ENCODE results near the gene SLC24A3.

SLC24A3 gene

DNA sequence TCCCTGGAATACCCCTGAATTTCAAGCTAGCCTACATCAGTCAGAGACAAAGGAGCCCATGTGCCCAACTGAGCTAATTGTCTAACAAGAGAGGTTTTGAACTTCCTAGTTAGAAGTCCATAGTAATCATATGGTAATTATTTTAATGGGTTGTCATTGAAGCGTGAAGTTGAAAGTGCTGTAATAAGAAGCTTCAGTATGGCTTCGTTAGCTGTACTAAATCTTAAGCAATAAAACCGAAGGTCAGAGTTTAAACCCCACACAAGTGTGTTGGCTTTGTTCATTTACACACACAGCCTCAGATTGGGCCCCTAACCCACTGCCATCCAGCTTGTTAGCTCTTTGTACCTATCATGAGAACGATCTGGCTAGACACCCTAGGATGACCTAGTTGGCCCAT, 350.0 kb downstream of the SLC24A3 start:
- no peak for DNase-seq

DNA sequence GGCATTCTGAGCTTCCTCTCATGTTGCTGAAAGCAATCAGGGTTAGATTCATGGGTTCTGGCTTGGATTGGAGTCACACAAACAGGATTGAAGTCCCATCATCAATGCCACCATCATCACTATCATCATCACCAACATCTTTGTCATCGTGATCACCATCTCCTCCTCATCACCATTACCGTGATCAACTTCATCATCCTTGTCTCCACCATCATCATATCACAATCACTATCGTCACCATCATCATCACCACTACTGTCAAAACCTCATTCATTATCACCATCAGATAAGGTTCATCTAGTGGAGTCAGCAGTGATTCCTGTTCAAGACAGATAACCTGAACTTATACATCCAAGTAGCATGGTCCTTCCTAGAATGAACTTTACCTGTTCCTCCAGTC, 351.8 kb downstream of the SLC24A3 start:
- DNase-seq = no peak

DNA sequence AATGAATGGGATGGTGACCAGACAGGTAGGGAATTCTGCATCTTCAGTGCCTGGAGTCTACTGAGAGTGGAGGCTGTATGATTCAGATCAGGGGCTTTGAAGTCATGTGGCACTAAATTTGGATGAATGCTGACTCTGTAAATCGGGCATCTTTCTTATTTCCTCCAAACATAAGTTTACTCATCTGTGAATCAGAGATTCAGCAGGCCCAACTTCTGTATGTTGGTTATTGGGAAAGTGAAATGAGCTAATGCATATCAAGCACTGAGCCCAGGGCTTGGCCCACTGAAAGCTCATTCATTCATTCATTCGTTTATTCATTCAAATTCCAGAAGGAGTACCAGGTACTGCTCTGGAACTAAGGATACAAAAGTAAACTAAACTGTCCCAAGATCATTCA, 353.3 kb downstream of the SLC24A3 start:
- DNase-seq = no peak

DNA sequence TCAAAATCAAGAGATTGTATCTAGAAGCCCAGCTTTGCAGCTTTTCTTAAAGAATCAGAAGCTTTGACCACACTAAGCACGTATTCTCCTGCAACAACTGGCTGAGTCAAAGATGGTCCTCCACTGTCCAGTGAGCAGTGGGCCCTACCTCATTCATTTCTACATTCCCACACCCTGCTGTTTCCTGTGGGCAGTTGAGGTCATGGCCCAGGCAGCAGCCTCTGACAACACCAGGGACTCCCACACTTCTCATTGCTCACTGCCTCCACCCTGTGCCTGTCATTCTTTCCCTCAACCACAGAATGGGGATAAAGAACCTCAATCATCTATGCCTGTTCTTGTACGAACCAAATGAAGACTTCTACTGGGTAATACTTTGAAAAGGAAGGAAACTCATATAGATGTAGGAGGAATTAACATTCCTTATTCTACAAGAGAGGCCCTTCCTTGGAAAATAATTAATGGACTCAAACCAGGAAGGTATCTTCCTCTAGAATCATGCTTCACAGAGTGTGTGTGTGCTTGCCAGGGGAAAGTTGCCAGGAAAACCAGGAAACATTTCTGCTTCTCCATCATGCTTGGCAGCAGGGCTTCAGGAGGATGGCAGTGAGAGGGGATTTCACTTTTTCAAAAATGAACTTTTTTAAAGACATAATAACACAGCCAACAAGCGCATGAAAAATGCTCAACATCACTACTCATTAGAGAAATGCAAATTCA, 353.9 kb downstream of the SLC24A3 start:
- no peak for DNase-seq

DNA sequence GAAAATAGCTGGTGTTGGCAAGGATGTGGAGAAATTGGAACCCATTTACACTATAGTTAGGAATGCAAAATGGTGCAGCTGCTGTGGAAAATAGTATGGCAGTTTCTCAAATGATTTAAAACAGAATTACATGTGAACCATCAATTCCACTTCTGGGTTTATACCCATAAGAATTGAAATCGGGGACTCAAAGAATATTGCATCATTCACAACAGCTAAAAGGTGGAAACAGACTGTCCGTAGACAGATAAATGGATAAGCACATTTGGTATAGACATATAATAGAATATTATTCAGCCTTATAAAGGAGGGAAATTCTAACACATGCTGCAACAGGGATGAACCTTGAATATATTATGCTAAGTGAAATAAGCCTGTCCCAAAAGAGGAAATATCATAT, 355.7 kb downstream of the SLC24A3 start:
- no peak for DNase-seq

DNA sequence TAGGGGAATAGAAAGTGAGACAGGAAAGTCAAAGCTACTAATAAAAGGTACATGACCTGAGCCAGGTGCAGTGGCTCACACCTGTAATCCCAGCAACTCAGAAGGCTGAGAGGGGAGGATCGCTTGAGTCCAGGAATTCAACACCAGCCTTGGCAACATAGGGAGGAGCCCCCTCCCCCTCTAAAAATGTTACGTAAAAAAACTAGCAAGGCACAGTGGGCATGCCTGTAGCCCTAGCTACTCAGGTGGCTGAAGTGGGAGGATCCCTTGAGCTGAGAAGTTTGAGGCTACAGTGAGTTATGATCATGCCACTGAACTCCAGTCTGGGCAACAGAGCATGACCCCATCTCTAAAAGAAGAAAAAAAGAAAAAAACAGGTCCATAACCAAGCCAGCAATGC, 359.6 kb downstream of the SLC24A3 start:
- DNase-seq = no peak

DNA sequence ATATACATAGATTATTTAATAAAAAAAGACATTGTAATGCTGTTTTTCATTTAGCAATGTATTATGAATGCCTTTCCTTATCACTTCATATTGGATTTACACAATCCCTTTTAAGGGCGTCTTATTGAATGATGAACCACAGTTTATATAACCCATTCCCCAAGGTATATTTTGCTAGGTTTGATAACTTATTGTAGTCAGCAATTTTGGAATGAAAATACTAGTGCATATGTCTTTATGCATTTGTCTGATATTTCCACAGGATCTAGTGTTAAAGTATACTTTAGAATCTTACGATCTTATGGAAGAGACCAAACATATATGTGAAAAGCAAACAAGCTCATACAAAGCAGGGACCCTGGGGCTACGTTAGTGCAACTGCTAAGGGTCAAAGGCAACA, 365.2 kb downstream of the SLC24A3 start:
- no peak for DNase-seq

DNA sequence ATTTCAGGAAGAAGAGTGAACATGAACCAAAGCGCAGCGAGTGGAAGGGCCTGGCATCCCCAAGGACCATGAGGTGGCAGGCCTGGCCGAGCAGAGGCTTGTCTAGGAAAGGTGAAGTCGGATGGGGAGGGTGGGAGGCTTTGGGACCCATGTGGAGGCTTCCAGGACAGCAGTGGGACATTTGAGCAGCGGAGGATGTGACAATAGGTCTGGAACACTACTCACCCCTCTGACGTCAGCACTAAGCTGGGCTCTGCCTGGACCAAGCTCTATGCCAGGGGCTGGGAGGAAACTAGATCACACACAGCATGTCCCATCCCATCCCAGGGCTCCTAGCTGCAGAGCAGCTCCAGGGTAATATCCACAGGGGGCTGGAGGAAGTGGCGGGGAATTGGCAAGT, 370.3 kb downstream of the SLC24A3 start:
- no peak for DNase-seq

DNA sequence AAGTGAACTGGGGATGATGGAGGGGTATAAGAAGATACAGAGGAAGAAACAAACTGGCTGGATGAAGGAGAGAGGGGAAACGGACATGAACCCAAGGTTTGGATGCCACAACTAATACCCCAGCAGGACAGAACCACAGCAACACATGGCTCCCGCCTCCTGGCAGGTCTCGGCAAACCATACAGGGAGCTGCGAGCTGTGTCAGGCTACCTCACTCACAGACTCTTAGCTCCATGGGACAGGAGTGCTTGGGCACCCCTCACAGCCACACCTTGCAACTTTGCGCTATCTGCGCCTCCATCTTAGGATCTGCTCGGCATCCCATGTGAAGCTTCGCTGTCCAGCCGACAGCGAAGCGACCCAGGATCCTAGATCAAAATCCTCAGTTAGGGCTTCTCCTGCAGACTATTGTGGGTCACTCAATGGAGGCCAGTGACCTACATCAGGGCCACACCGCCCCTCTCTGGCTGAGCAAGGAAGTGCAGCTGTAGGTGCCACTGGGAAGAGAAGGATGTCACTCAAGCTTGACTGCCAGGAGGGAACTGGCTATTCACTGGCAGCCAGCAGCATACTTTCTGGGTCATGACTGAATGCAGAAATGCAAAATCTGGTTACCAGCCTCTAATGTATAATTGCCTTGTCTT, 371.2 kb downstream of the SLC24A3 start:
- DNase-seq = peak; percentile 67

DNA sequence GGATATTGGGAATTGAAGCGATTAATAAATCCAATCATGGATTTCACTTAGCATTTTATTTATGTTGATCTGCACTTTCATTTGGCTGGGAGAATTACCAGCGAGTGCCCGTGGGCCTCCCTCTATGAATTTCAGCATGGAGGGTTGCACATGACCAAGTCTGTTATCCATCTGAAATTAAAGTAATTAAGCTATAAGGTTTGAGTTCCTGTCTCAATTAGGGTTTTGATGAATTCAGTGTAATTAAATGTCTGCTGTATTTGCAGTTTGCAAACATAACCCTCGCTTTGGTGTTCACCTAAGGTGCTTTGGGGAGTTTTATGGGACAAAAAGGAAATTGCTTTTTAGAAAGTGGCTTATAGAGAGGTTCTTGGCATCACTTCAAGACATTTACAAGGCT, 375.8 kb downstream of the SLC24A3 start:
- DNase-seq = no peak

DNA sequence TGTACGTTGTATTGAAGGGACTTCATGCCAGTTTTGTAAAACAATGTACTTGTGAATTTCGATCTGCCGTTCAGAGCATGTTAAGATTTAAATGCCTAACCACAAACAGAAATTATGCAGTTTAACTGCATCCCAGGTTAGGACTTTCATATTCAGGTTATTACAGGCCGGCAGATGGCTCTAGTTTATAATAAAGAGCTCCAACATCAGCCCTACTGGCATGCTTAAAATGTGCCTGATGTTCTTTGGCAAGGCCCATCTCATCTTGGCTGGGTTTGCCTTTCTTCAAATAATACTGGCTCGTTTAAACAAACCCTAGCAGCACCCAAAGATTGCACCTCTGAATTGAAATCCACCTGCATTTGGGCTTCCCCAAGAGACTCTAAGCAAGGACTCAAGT, 376.3 kb downstream of the SLC24A3 start:
- no peak for DNase-seq

DNA sequence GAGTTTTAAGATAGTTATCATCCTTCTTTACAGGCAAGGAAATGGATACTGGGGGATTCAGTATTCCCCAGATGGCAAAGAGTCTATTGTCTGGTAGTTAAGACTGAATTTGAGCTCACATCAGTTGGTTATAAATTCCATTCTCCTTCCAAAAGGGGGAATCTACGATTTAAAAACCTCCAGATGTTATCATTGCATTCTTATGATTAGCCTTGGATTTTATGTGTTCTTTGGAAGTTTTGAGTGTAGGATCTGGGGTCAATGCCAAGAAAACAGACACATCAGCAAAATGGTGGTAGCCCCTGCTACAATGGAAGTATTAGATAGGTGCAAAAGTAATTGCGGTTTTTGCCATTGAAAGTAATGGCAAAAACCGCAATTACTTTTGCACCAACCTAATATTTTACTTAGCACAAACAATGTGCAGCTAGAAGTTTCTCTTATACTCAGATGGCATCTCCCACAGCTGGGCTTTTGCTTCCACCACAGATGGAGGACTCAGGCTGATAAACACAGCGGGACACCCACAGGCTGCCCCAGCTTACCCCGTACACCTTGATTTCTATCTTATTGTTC, 377.4 kb downstream of the SLC24A3 start:
- DNase-seq = no peak

DNA sequence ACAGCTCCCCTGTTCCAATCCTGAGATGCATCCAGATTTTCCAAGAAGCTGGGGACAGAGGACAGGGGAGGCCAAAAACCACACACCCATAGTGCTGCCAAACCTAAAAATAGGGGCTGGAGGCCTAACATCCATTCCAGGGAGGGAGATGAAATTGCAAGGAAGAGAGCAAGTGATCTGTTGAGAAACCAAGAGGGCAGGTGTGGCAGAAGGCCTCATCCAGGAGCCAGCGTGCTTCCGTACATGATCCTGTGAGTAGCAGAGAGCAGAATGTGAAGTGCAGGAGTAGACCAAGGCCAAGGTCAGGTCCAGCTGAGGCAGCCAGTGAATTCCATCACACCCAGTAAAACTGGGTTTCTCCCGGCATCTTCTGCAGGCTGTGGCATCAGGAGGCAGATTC, 377.9 kb downstream of the SLC24A3 start:
- DNase-seq = no peak

DNA sequence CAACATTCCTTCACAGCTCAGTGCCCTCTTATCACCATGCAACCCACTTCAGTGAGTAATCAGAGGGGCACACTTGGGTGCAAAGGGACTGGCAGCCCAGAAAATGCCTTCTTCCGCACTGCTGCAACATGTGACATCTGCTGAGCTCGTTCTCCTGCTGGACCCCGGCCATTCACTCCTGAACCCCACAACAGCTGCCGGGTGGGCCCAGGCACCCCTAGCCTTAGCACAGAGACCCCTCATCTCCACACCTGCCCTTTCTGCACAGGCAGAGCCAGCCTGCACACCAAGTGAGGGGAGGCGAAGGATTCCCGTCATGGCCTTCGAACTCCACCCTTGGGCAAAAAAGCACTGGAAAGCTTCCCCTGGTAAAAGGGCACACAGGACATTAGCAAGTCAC, 381.3 kb downstream of the SLC24A3 start:
- no peak for DNase-seq

DNA sequence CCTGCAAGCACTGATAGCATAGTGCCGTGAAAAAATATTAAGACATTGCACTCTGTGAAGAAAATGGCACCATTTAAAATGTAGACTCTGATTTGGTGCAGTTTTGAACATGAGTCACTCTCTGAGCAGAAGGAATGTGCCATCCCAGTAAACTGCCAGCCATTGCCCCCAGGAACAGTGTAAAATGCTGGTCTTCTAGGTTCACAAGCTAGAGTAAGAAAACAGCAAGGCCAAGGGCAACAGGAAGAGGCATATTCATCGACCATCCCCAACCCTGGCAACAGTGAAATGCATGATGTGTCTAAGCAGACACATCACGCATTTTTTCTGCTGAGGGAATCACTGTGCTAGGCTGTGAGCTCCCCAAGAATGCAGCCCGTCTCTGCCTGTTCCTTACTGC, 382.5 kb downstream of the SLC24A3 start:
- DNase-seq = no peak

DNA sequence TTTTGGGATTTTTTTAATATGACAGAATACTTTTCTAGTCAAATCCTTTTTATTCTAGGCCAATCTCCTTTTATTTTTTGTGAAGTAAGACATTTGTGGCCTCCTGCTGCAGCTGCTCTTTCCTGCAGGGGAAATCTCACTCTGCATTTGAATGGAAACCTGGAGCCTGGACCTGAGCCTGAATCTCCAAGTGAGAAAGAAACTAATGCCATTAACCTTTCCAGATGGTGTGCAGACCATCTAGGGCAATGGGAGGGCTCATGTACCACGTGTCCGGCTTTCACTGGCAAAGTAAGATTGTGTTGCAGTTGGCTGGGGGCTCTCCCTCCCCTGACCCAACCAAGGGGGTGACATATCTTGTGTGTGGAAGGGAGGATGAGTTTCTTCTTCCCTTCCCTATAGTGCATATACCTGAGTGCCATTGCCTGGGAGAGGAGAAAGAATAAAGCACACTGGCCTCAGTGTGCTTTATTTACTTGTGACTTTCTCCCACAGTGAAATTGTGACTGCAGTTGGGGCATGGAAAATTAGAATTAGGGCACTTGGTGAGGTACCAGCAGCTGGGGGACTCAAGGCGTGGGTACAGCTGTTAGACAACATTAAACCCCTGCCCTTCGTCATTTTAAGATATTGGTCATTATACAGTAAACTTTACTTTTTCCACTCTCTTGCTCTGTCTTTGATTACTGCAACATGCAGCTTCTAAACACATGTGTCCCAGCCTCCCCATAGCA, 385.8 kb downstream of the SLC24A3 start:
- DNase-seq = no peak

DNA sequence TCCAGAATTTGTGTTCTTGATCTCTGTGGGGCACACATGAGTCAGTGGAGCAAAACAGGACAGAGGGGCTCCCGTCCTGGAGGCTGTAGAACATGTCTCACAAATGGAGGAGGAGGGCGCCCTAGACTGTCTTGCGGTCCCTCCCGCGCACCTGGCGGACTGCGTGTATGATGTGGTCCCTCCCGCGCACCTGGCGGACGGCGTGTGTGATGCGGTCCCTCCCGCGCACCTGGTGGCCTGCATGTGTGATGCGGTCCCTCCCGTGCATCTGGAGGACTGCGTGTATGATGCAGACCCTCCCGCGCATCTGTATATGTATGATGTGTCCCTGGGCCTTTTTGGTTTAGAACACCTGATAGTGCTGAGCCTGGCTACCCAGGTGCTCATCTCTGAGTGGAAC, 386.8 kb downstream of the SLC24A3 start:
- no peak for DNase-seq

DNA sequence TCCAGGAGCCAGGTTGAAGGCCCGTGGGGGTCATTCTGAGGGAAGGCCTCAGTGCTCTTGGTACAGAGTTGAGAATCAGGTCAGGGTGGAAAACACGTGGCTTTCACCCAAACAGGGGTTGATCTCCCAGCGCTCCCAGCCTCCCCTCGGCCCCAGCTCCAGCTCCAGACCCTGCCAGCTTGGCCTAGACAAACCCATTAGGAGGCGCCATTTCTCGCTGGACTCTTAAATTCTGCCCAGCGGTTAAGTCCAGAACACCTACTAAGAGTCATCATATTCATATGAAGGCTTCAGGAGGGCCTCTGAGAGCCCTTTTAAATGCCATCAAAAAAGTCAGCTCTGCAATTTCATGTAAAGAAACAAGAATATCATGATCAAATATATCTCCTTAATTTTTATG, 387.6 kb downstream of the SLC24A3 start:
- no peak for DNase-seq

DNA sequence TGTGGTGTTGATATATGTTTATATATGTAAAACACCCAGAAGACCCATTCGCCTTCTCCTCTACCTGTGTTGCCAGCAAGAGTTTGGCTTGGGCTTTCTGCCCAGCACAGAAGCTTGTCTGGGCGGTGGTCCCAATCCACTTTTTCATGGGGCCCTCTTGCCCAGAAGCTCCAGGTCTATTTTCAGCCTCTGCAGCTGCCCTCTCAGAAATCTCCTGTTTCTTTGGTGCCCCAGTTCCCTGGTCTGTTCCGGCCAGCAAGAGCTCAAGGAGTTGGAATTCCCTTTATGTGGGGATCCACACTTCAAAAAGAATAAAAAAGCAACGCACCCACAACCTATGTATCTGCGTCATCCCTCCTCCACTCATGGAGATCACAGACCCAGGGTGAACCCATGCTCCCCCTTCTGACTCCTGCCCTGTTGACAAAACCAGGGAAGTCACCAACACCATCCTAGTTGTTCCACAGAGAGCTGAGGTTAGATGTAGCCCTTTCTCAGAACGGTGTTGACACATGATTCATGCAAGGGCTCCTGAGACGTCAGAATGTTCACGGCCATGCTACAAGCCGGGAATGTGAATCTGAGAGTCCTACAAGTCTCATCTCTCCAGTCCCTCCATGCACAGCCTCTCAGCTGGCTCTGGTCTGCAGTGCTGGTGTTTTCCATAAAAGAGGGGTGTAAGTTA, 388.8 kb downstream of the SLC24A3 start:
- no peak for DNase-seq

DNA sequence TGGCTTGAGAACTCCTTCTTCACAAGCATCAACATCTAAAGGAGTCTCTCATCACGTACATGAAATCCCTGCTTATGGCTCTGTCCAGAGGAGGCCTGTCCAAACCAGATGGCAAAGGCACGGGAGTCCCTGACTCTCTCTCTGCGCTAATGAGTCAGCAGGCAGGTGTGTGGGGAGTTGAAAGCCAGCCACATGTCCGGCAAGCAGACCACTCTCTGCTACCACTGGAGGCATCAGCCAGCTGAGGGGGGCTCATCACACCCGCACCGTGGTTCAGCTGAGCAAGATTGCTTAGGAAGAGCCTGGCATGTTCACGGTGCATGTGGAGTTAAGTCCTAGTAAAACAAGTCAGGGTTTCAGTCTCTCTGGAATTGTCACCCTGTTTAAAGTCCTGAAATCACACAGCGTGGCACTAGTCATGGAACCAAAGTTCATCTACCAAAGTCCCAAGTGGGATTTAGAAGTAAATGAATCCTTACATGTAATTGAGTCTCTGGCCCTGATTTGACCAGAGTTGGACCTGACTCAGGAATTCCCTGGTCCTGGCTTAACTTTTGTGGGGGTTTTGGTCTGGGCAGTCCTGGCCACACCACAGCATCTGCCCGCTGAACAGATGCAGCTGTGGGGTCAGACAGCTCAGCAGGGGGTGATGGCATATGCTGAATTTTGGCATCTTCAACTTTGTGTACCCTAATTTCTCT, 390.4 kb downstream of the SLC24A3 start:
- peak; percentile 24 for DNase-seq

DNA sequence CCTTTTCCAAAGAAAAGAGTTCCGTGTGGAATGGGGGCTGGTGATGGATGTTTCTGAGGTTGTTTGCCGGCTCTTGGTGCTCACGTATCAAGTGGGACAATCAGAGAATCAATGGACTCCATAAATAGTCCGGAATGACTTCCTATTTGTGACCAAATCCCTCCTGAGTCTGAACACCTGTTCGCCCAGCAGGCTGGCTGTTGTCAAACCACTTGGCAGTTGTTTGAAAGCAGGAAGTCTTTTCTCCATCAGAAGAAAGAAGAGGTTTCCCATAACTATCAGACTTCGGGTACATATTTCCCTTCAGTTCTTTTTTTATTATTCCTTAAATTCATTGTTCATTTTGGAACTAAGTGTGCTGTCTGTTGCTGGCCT, 390.9 kb downstream of the SLC24A3 start:
- peak; percentile 15 for DNase-seq

DNA sequence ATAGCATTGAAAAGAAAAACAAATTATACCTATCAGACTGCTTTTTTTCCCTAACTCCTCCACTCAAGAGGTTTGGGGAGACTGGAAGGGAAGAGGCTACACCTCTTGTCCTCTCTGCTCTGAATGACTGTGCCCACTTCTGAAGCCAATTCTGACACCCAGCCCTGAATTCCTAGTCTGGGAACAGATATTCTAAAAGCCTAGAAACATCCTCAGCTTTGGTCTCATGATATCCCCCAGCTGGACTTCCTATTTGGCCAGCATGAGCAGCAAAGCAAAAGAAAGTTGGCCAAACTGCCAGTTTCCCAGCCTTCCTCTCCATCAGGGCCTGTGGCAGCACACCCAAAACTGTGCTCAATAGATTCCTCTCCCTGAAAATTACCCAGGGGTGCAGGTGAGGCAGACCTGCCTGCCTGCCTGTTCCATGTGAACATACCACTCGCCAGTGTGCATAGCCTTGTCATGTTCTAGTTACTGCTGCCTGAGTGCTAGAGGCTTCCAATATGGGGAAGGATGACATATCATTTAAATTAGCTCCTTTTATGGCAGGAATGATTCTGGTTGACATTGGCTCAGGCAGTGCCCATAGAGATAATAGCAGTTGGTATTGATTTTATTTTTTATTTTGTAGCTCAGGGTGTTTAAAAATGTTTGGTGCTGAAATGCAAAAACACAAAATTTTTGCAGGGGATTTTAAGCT, 393.5 kb downstream of the SLC24A3 start:
- DNase-seq = no peak

Measured in NCI-H1092 (cell line).